HG03432 (cell line): ENCODE data around the gene CENPK.
"Not testable (repeated sequence)": the region's sequence is repeated elsewhere in the genome, so short reads cannot be mapped to it uniquely, and the experiment has no call there.

Experiments
- ATAC-seq: cut with Tn5 transposase; IDR thresholded peaks from one replicate; pipeline ENCODE4 v1.9.1; 2021; ENCODE audit warnings: mild to moderate bottlenecking, moderate library complexity; ENCODE audit not compliant: unreplicated experiment

CENPK gene, protein sequence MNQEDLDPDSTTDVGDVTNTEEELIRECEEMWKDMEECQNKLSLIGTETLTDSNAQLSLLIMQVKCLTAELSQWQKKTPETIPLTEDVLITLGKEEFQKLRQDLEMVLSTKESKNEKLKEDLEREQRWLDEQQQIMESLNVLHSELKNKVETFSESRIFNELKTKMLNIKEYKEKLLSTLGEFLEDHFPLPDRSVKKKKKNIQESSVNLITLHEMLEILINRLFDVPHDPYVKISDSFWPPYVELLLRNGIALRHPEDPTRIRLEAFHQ

DNA sequence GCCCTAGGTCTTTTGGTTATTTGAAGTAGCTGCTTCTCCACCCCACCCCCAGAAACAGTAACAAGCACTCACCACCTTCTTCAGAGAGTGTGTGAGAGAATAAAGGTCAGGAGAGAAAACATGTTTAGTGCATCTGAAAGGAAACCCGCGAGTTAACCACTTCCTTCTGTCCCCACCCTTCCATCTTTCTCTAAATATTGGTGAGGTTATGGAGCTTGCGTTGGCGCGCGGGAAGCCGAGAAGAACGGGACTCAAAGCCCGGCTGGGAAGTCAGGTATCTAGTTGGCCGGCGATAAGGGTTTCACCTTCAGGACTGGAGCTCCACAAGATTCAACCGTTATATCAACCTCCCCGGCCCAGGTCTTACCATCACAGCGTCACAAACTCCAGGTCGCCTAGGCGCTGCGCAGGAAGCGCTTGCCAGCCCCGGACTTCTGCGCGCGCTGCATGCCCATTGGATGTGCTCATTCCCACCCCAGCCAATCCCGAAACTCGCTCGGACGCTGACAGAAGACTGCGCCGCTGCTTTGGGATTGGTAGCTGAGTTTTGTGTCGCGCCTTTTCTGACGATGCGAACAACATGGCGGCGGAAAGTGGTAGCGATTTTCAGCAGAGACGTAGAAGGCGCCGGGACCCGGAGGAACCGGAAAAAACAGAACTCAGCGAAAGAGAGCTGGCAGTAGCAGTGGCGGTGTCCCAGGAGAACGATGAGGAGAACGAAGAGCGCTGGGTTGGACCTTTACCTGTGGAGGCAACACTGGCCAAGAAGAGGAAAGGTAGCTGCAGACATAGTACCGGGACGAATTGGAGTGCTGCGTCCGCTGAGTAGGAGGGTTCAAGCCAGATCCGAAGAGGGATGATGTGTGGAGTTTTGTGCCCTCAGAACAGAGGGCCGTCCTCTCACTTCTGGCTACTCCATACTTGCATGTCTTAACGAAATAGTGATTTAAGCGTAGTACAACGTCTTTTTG lies at the start of gene CENPK, which contains the start of gene PPWD1:
TSS of gene CENPK (minus strand) at position 438 of the 971 bp plus-strand sequence. CDS start 8,261 bp downstream, outside the sequence.
TSS of gene PPWD1 (plus strand) at position 566 of the 971 bp plus-strand sequence. CDS start at position 581, 15 bp downstream.
- ATAC-seq, result peak; percentile 100

DNA sequence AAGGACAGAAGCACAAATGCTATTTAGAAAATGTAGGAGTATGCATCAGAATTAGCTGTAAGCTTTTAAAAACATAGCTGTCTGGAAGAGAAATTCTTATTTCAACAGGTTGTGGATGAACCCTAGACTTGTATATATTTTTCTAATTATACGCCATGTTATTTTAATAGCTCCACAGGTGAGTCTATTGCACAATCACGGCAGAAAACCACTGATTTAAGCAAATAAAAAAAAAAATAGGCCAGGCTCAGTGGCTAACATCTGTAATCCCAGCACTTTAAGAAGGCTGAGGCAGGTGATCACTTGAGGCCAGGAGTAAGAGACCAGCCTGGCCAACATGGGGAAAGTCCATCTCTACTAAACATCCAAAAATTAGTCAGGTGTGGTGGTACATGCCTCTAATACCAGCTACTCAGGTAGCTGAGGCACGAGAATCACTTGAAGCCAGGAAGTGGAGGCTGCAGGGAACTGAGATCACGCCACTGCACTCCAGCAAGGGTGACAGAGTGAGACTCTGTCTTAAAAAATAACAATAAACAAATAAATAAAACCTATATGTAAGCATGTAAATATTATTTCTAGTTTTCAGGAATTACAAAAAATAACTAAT lies 49.4 kb upstream of the CENPK start:
- no peak for ATAC-seq

DNA sequence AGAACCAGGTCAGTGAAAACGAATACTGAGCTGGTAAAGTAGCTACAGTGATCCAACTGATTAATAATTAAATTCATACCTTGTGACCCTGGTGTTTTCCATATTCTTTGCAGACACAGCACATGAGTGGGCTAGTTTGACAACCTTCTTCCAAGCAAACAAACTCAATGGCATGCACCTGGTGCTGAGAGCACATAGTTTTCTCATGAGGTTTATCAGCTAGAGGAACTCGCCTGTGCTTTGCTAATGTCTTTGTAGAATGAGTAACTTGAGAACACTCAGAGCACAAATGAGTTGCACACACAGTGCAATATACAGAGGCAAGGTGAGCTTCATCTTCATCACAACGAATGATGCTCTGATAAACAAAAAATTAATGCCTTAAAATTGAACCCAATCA lies 48.6 kb upstream of the CENPK start:
- ATAC-seq, result no peak

GRCh38 chr5:65601761-65602160 lies 38.8 kb upstream of the CENPK start:
- not testable (repeated sequence) for ATAC-seq

- no peak for ATAC-seq
These were observed 25.7 kb upstream of the CENPK start for GRCh38 chr5:65588694-65589093.

GRCh38 chr5:65577141-65577540 lies 14.2 kb upstream of the CENPK start:
- ATAC-seq, result no peak

DNA sequence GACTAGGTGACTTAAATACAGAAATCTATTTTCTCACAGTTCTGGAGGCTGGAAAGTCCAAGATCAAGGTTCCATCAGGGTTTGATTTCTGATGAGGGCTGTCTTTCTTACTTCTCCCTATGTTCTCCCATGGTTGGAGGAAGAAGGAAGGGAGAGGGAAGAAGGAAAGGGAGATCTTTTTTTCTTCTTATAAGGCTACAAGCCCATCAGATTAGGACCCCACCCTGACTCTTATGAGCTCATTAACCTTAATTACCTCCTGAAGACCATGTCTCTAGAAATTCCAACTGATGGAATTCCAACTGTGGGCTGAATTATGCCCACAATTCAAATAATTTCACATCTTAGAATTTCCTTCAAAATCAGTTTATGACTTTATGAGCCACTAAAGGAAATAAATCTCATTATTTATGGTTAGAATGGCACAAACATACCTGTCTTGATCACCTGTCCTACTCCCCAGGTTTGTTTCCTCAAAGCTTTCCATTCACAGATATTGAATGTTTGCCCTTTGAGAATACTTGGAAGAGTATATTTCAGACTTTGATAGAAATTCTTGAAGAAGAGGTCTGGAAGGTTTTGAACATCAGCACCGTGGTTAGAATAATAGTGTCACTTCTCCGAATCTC lies 7.7 kb upstream of the CENPK start:
- no peak for ATAC-seq

DNA sequence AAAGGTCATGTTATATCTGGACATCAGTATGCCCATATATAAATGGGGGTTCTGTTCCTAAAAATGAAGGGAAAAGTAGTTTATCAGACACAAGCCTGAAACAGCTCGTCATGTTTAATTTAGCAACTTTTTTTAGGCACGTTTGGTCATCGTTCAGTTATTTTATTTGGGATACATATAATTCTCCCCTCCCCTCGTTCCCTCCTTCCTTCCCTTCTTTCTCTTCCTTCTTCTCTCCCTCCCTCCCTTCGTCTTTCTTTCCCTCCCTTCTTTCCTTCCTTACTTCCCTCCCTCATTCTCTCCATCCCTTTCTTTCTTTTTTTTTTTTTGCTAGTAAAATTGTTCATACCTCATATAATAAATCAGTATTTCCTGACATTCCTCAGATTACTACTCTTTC lies 3.5 kb upstream of the CENPK start:
- no peak for ATAC-seq

DNA sequence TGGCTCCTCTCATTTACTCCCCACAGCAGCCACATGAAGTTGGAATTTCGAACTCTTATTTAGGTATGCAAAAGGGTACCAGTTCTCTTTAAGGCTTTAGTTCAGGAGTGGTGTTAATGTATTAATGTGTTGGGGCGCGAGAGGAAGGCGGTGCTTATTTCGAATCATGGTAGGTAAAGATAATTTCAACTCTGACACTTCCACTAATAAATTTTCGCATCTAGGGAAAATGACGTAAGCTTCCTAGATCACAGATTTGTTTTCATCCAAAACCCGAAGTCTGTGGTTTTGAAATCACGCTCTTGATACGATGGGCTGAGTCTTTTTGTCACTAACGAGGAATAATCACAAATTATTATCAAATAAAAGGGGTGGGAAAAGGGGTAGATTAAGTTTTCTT lies 809 bp upstream of the CENPK start:
- ATAC-seq, result no peak

DNA sequence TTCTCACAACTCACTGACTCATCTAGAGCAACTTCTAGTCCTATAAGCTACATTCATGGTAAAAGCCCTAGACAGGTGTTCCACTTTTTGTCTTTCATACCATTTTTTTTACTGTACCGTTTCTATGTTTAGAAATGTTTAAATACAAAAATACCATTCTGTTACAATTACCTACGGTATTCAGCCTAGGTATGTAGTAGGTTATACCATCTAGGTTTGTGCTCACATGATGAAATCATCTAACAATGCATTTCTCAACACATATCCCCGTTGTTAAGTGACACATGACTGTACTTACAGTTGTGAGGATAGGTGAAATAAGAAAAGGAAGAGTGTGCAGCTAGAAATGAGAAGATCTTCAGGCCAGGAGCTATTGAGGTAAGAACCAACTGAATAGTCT lies 6.2 kb downstream of the CENPK start:
- ATAC-seq, result no peak

GRCh38 chr5:65556181-65556580 lies 6.8 kb downstream of the CENPK start:
- ATAC-seq, result no peak

- no peak for ATAC-seq
These were observed 7.7 kb downstream of the CENPK start for GRCh38 chr5:65555287-65555686.

DNA sequence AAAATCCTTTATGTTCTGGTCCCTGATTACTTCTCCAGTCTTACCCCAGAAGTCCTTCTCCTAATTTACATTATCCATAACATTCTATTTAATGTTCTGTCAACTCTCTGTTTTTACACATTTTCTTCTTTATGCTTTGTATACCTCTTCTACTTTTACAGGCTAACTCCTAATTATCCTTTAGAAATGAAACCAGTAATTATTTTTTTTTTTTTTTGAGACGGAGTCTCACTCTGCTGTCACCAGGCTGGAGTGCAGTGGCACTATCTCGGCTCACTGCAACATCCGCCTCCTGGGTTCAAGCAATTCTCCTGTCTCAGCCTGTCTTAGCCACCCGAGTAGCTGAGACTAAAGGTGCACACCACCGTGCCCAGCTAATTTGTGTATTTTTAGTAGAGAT lies 9.0 kb downstream of the CENPK start:
- ATAC-seq, result no peak

- ATAC-seq, result no peak
These were observed 14.7 kb downstream of the CENPK start for GRCh38 chr5:65548281-65548680.

DNA sequence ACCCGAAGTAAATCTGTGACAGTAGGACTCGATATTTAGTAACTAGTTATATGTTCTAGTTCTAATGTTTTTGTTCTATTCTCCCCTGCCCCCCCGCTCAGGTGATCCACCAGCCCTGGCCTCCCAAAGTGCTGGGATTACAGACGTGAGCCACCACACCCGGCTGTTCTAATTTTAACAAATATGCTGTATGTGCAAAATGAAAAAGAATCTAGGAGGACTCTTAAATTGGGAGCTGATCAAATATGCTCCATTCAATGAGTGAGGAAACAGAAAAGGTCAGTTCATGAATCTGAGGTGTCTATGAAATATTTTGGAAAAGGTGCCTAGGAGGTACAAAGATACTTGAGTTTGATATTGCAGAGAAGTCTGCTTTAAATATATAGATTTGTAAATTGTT lies 16.8 kb downstream of the CENPK start:
- no peak for ATAC-seq

DNA sequence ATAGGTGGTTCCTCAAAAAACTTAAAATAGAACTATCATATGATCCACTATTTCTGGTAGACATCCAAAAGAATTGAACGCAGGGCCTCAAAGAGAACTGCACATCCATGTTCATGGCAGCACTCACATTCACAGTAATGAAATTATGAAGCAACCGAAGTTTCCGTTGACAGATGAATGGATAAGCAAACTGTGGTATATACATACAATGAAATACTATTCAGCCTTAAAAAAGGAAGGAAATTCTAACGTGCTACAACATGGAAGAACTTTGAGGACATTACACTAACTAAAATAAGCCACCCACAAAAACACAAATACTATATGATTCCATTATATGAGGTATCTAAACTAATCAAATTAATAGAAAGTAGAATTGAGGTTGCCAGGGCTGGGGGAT lies 18.5 kb downstream of the CENPK start:
- ATAC-seq, result no peak

DNA sequence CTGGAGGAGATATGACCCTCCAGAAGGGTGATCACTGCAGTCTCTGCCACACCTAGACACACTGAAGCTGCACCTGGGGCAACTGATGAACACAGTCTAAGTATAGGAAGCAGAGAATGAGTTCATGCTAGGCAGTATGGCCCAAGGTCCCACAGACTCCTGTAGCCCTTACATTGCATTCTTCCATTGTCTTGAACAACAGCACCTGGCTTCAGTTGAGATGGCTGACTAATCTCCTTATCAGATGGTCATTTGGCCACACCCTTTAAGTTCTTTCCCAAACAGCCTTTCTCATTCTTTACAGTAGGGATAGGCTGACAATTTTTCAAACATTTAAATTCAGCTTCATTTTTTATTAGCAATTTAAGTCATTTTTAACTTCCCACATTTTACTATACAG lies 23.1 kb downstream of the CENPK start:
- ATAC-seq, result no peak

DNA sequence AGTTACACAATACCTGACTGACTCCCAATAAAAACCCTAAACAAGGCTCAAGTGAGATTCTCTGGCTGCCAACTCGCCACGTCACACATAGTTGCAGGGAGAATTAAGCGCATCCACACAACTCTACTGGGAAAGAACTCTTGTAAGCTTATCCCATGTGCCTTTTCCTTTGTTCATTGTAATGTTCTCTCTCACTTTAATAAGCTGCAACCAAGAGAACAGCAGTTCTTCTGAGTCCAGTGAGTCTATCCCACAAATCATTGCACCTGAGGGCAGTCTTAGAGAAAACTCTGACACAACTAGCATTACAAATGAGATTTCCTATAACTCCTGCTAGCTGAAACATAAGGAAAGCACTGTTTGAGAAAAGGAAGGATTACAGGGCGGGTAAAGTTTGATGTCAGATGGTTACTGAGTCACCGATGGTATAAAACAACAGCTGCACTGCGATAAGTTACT lies 27.4 kb downstream of the CENPK start:
- no peak for ATAC-seq

DNA sequence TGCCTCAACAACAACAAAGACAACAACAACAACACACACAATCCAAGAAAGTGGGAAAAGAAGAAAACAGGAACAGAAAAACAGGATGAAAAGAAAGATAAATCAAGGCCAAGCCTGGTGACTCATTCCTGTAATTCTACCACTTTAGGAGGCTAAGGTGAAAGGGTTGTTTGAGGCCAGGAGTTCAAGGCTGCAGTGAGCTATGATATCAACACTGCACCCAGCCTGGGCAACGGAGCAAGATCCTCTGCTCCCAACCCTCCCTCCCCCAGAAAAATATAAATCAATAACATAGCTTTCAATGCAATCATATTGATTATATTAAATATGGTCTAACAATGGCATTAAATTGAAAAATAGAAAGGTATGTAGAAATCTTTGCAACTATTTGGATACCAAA lies 32.1 kb downstream of the CENPK start:
- no peak for ATAC-seq

- ATAC-seq, result no peak
These were observed 37.2 kb downstream of the CENPK start for GRCh38 chr5:65525726-65526125.
